Coronary artery (tissue), 2 donors: ENCODE data around the gene RPS29.
A peak's percentile ranks its signal among the peaks of the same experiment; 100 is the strongest.
"Not testable (repeated sequence)": the region's sequence is repeated elsewhere in the genome, so short reads cannot be mapped to it uniquely, and the experiment has no call there.

Experiments used
- DNase-seq: peaks from one replicate; pipeline ENCODE4 v3.0.0-alpha.2; 2017; ENCODE audit warnings: low spot score
- H3K27ac ChIP-seq, 2 donors: fragments of 200-600 bp; sonication (generic); one replicate each; pipeline ENCODE4 v1.5.1; 2016 to 2019
- H3K4me3 ChIP-seq: fragments of 200-600 bp; sonication (generic); 2 replicates; pipeline ENCODE4 v1.5.1; 2016; ENCODE audit warnings: mild to moderate bottlenecking, moderate library complexity
- TF ChIP-seq, protein P1 (sequence below): fragments of 200-600 bp; sonication (generic); IDR thresholded peaks from one replicate; pipeline ENCODE4 v1.5.1; 2019; ENCODE audit warnings: antibody characterized with exemption

Gene RPS29

DNA sequence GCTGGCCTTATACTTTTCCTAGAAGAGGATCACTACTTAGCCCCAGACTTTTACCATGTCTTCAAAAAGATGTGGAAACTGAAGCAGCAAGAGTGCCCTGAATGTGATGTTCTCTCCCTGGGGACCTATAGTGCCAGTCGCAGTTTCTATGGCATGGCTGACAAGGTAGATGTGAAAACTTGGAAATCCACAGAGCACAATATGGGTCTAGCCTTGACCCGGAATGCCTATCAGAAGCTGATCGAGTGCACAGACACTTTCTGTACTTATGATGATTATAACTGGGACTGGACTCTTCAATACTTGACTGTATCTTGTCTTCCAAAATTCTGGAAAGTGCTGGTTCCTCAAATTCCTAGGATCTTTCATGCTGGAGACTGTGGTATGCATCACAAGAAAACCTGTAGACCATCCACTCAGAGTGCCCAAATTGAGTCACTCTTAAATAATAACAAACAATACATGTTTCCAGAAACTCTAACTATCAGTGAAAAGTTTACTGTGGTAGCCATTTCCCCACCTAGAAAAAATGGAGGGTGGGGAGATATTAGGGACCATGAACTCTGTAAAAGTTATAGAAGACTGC lies 35.9 kb upstream of the RPS29 start:
- H3K27ac ChIP-seq = no peak overlapping the region
- peak overlapping the region; percentile 90 for H3K4me3 ChIP-seq
- TF ChIP-seq, protein P1, sequence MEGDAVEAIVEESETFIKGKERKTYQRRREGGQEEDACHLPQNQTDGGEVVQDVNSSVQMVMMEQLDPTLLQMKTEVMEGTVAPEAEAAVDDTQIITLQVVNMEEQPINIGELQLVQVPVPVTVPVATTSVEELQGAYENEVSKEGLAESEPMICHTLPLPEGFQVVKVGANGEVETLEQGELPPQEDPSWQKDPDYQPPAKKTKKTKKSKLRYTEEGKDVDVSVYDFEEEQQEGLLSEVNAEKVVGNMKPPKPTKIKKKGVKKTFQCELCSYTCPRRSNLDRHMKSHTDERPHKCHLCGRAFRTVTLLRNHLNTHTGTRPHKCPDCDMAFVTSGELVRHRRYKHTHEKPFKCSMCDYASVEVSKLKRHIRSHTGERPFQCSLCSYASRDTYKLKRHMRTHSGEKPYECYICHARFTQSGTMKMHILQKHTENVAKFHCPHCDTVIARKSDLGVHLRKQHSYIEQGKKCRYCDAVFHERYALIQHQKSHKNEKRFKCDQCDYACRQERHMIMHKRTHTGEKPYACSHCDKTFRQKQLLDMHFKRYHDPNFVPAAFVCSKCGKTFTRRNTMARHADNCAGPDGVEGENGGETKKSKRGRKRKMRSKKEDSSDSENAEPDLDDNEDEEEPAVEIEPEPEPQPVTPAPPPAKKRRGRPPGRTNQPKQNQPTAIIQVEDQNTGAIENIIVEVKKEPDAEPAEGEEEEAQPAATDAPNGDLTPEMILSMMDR = no peak
- no peak for DNase-seq

DNA sequence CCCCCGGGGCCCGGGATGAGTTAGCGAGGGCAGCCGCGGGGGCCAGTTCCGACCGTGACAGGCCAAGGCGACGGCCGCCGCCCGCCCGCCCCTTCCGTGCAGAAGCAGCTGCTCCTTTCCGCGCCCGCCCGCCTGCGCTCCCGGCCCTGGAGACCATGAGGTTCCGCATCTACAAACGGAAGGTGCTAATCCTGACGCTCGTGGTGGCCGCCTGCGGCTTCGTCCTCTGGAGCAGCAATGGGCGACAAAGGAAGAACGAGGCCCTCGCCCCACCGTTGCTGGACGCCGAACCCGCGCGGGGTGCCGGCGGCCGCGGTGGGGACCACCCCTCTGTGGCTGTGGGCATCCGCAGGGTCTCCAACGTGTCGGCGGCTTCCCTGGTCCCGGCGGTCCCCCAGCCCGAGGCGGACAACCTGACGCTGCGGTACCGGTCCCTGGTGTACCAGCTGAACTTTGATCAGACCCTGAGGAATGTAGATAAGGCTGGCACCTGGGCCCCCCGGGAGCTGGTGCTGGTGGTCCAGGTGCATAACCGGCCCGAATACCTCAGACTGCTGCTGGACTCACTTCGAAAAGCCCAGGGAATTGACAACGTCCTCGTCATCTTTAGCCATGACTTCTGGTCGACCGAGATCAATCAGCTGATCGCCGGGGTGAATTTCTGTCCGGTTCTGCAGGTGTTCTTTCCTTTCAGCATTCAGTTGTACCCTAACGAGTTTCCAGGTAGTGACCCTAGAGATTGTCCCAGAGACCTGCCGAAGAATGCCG lies 35.1 kb upstream of the RPS29 start:
- peak; percentile 81 for DNase-seq
- TF ChIP-seq, protein P1 = no peak
- H3K27ac ChIP-seq = peak overlapping the region; percentile 83 to 91
- peak overlapping the region; percentile 90 for H3K4me3 ChIP-seq

- H3K27ac ChIP-seq = peak within 1 kb of the TSS; percentile 83 to 91
- peak; percentile 99 for DNase-seq
- H3K4me3 ChIP-seq = peak within 1 kb of the TSS; percentile 90
- TF ChIP-seq, protein P1 = no peak
Measured at GRCh38 chr14:49620182-49621113, 34.3 kb upstream of the RPS29 start, which contains the start of the genes MGAT2 and RPL36AL. Gene MGAT2 (plus strand): TSS chr14:49620799. CDS start chr14:49621269, 470 bp downstream. Gene RPL36AL (minus strand): TSS chr14:49620626. CDS start chr14:49619104, 1,522 bp downstream.

GRCh38 chr14:49619730-49620129 lies 33.5 kb upstream of the RPS29 start:
- Histone ChIP-seq H3K27ac (peak overlapping the region; percentile 83 to 91), H3K4me3 (peak overlapping the region; percentile 90)
- DNase-seq = no peak
- TF ChIP-seq, protein P1 = no peak

- DNase-seq = not testable (repeated sequence)
- peak overlapping the region; percentile 90 for H3K4me3 ChIP-seq
- peak overlapping the region in 1 of 2 donors; percentile 91 for H3K27ac ChIP-seq
Measured at GRCh38 chr14:49619273-49619672, 33.1 kb upstream of the RPS29 start.

DNA sequence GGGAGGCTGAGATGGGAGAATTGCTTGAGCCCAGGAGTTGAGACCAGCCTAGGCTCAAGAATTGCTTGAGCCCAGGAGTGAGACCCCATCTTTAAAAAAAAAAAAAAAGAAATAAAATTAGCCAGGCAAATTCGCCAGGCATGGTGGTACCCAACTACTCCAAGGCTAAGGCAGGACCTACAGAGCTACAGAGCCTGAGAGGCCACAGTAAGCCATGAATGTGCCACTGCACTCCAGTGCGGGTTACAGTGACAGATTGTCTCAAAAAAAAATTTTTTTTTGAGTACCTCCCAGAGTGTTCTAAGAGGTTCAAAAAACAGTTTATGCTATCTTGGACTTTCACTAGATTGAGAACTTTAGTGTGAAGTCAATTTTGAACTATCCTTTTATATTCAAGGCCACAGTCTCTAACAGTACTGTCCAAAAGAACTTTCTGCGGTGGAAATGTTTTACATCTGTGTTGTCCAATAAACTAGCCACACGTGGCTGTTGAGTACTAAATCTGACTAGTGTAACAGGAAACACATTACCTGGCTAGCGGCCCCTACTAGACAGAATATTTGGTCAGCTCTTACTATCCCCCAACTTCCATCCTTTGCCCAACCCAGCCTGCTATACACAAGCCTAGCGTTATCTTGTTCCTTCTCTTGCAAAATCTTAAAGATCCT lies 31.8 kb upstream of the RPS29 start:
- TF ChIP-seq, protein P1 = no peak
- no peak for DNase-seq

GRCh38 chr14:49615776-49616175 lies 29.6 kb upstream of the RPS29 start:
- TF ChIP-seq, protein P1 = no peak
- H3K27ac ChIP-seq = no peak overlapping the region
- no peak overlapping the region for H3K4me3 ChIP-seq
- no peak for DNase-seq

More for the DNA sequence above, 31.8 kb upstream of the RPS29 start:
- Histone ChIP-seq H3K27ac (no peak overlapping the region), H3K4me3 (no peak overlapping the region)
